HG03442 (cell line): ENCODE data around the gene UTS2B.
A peak's percentile ranks its signal among the peaks of the same experiment; 100 is the strongest.

ENCODE experiments used
- ATAC-seq: cut with Tn5 transposase; IDR thresholded peaks from one replicate; pipeline ENCODE4 v1.9.1; 2021; ENCODE audit warnings: mild to moderate bottlenecking, moderate library complexity; ENCODE audit not compliant: unreplicated experiment

UTS2B gene

GRCh38 chr3:191246034-191246433 lies 84.3 kb downstream of the UTS2B start:
- ATAC-seq = peak; percentile 52

GRCh38 chr3:191244242-191244867 lies 86.0 kb downstream of the UTS2B start:
- peak; percentile 23 for ATAC-seq

DNA sequence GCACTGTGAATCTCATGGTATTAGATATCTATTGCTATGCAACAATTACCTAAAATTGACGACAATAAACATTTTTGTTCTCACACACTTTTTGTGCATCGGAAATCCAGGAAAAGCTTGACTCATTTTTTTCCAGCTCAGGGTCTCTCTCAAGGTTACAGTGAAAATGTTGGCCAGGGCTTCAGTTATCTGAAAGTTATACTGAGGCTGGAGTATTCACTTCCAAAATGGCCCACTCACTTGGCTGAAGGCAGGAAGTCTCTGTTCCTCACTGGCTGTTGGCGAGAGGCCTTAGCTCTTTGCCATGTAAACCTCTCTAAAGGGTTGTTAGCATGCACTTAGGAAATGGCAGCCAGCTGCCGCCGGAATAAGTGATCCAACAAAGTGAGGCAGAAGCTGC lies 89.8 kb downstream of the UTS2B start:
- ATAC-seq = no peak

DNA sequence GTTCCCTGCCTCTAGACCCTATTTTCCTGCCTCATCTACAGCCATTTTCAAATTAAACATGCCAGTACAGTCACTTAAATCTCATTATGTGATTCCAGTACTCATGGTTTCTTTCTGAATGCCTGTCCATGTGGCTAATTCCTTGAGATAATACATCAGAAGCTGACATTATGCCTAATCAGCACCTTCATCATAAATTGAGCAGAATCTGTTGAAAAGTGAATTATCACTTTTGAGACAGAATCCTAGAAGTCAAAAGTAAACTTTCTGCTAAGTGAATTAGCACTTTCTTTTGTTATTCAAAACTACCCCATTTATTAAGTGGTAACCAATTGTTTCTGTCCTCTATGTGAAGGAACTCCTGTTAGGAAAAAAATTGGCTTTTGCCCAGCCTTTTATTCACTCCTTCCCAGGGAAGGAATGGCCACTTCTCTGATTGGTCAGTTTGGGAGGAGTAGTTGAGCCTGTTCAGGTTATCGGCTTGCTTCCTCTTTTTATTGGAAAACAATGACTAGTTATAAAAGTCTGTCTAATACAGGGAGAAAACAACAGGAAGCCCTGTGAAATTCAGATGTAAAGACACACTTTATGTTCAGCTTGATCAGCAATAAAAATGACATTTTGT lies 90.8 kb downstream of the UTS2B start:
- ATAC-seq = no peak

DNA sequence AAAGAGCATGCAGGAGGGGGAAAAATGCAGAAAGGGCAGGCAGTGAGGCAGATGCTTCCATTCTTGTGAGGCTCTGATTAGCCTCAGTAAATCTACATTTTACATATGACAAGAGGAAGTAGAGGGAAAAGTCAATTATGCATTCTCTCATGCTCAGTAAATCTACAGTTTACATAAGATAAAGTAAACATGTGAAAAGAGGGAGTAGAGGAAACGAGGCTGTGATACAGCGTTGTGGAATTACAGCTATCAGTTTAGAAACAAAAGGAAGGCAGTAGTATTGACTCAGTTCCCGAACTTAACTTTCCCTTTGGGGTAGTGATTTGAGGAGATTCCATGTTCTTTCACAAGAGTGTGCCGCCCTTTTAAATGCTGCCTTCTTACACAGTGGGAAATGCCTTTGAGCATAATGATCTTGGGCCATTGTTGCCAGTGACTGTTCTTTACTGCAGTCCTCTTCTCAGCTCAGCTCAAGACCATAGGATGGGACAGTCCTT lies 92.0 kb downstream of the UTS2B start:
- no peak for ATAC-seq

DNA sequence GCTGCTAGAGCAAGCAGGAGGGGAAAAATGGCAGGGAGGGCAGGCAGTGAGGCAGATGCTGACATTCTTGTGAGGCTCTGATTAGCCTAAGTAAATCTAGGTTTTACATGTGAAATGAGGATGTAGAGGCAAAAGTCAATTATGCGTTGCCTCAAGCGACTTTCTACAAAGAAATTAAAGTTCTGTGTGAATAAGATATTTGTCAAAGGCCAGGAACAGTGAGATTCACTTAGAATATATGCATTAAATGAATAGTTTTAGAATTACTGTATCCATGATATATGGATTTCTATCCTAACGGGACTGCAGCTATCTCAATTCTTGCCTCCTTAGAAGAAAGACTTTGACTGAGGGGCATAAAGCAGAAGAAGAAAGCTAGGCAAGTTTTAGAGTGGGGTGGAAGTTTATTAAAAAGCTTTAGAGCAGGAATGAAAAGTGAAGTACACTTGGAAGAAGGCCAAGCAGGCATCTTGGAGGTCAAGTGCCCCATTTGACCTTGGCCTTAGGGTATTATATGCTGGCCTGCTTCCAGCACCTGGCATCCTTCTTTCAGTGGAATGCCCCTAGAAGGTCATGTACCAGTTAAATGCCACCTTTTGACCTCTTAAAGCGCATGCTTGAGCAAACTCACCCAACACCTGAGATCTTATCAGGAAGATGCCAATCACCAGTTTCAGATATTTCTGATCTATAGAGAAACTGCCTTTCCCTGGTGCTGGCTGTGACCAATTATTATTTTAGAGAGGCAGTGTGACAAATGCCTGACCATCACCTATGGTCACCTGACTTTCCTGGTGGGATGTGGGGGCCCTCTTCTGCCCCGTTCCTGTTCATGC lies 93.1 kb downstream of the UTS2B start:
- ATAC-seq = no peak

DNA sequence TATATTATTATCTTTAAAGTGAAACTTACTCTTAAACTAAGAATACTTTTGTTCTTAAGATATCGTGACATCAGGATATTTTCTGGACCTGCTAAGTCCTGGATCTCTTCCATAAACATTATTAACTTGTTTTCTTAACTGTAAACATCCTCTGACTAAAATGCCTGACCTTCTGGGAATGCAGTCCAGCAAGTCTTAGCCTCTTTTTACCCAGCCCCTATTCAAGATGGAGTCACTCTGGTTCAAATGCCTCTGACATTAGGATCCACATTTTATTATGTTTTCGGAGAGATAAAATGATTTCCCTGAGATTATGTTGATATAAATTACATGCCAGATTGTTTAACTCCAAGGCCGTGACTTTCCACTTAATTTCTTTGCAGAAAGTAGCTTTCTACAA lies 93.7 kb downstream of the UTS2B start:
- ATAC-seq = no peak

DNA sequence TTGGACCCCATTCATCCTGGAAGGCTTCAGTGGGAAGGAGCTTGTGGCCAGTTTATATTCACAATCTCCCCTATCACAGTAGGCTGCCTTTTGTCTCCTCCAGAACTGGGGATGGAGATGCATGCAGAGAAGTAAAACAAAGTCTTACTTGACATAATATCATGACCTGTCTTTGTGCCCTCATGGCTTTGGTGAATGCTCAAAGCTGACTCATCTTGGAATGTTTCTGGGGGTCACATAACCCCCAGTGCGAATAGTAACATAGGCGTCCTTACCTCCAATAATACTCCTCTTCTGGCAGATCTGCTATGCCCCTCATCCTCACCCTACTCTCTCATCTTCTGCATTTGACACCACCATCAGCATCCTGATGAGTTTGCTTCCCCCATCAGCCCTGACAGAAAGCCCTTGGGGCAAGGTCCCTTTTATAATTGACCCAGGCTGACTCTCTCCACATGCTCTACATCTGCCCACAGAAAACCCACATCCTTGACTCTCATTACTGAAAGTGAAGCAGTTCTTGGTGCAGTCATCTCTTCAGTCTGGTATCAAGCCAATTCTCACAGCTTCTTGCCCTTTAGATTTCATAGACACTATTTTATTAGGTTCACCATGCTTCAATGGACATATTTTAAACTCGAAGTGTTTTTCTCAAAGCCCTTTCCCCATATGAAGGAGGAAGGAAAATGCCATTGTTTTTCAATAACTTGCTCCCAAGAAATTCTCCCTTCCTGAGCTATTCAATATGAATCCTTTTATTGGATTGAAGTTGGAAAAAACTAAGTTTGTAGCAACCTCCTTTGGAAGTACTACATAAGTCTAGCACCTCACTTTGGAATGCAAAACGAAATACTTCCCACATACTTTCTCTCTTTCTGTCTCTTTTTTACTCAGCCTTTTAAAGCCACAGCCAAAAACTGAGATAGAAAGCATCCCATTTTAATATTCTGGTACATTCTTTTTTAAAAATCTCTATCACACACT lies 94.7 kb downstream of the UTS2B start:
- ATAC-seq = peak; percentile 99

DNA sequence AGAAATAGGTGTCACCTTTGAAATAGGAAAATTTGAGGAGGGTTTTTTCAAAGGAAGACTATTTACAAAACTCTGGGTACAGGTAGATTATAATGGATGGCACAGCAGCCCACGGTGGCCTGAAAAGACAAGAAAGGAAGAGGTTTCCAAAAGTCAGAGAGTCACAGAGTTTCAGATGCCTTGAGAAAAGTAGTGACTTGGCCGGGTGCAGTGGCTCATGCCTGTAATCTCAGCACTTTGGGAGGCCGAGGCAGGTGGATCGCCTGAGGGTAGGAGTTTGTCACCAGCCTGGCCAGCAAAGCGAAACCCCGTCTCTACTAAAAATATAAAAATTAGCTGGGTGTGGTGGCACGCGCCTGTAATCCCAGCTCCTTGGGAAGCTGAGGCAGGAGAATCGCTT lies 96.1 kb downstream of the UTS2B start:
- no peak for ATAC-seq

DNA sequence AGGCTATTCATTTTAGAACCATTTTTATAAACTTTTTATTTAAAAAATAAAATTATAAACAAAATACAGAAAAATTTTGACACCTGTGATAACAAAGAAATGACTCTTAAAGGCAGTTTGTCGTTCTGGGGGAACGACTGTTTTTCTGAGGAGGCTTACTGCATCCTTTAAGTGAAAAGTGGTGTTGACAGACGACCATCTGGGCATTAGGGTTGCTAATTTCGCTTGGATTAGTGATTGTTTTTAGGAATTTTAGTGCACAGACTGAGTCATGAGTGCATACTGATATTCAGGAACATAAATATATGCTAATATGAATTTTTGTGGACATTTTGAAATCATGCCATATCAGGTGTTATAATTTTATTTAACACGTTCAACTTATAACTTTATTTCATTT lies 102.8 kb downstream of the UTS2B start:
- ATAC-seq = no peak

DNA sequence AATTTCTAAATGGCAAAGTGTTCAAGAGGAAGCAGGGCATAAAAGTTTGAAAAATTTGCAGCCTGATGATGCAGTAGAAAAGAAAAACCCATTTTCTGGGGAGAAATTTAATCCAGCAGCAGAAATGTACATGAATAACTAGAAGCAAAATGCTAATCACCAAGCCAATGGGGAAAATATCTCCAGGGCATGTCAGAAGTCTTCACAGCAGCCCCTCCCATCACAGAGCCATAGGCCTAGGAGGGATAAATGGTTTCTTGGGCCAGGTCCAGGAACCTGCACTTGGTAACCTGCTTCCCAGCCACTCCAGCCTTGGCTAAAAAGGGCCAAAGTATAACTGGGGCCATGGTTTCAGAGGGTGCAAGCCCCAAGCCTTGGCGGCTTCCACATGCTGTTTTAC lies 108.7 kb downstream of the UTS2B start:
- no peak for ATAC-seq

DNA sequence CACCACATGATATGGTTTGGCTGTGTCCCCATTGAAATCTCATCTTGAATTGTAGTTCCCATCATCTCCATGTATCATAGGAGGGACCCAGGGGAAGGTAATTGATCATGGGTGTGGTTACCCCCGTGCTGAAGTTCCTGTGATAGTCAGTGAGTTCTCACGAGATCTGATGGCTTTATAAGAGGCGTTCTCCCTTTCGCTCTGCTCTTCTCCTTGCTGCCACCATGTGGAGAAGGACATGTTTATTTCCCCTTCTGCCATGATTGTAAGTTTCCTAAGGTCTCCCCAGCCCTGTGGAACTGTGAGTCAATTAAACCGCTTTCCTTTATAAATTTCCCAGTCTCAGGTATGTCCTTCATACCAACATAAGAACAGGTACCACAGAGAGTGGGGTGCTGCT lies 109.4 kb downstream of the UTS2B start:
- ATAC-seq = no peak

DNA sequence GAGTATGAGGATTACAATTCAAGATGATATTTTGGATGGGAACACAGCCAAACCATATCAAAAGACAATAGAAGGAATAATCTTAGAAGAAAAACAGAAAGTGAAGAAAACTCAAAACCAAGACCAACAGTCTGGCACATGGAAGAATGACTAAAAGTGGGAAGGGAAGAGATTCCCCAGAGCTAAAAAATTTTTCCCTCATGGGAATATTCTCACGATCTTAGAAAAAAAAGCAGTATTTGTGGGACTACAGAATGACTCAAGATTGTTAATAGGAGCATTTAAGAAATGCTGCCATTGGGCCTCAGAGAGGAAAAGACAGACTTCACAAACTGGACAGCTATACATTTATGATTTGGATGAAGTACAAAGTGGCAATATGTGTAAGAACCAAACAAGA lies 113.0 kb downstream of the UTS2B start:
- no peak for ATAC-seq
